HCT116 (cell line): ENCODE measurements around the gene CGNL1. TPM values are rescaled to one million over a fixed set of nuclear protein-coding genes. Genes with fewer than 3 reads are reported as not detected.

Experiments used
- ATAC-seq: fragments of 200-7000 bp; cut with Tn5 transposase; 2 replicates; pipeline ENCODE4 v1.9.1; 2020; ENCODE audit warnings: mild to moderate bottlenecking, moderate library complexity
- BruUV-seq: library from RNA; stranded (reverse); fragments of 400-500 nt; replicated peaks from 2 replicates; lab custom pipeline; 2021; lab: Mats Ljungman, UMichigan
- CTCF ChIA-PET: fragments of 300-600 bp; sonication (Branson Sonifier 250); formaldehyde crosslinking; loops from one replicate; lab custom pipeline; 2021; ENCODE audit warnings: antibody characterized with exemption; lab: Charles Lee
- POLR2A ChIA-PET: fragments of 300-600, 350-600 bp; sonication (Branson Sonifier 250); formaldehyde crosslinking; loops from one replicate; lab custom pipeline; 2021; ENCODE audit warnings: antibody characterized with exemption; lab: Charles Lee
- RAD21 ChIA-PET, 2 experiments: fragments of 300-600 bp; sonication (Branson Sonifier 250); formaldehyde crosslinking; loops; one replicate each; lab custom pipeline; 2023; ENCODE audit warnings: low total read pairs in 2 of 2; ENCODE audit not compliant: uncharacterized antibody in 2 of 2, unreplicated experiment in 2 of 2, low non-redundant PET in 1 of 2; lab: Charles Lee
- DNase-seq: peaks from one replicate; pipeline ENCODE4 v3.0.0-alpha.2; 2010; ENCODE audit warnings: low read depth, low spot score
- H2AFZ ChIP-seq: fragments of 200-600 bp; shearing (Covaris generic), sonication (generic); 2 replicates; pipeline ENCODE4 v1.6.1; 2017; ENCODE audit warnings: low read depth, mixed run types, mixed read lengths, antibody characterized with exemption, low read length; ENCODE audit not compliant: poor library complexity, severe bottlenecking
- H3K27ac ChIP-seq: 2 replicates; pipeline ENCODE4 v1.5.1; 2012; ENCODE audit warnings: low read depth, low read length
- H3K27me3 ChIP-seq: fragments of 200-600 bp; sonication (generic); 2 replicates; pipeline ENCODE4 v1.6.1; 2016; ENCODE audit warnings: mixed run types, low read length, mixed read lengths; ENCODE audit not compliant: insufficient read depth
- H3K36me3 ChIP-seq, 2 experiments: fragments of 200-500 bp in 1 of 2; fragments of 200-600 bp in 1 of 2; sonication (Bioruptor generic) in 1 of 2; sonication (generic) in 1 of 2; 2 replicates each; pipeline versions ENCODE4 v1.5.1 to v1.6.1; 2014 to 2016; ENCODE audit warnings: low read length in 2 of 2, inconsistent platforms in 1 of 2, mixed read lengths in 1 of 2, mixed run types in 1 of 2; ENCODE audit not compliant: insufficient read depth in 2 of 2, control insufficient read depth in 1 of 2
- H3K4me1 ChIP-seq, 2 experiments: fragments of 200-600 bp in 1 of 2; sonication (generic) in 1 of 2; 2 replicates each; pipeline versions ENCODE4 v1.5.1 to v1.6.1; 2012 to 2017; ENCODE audit warnings: low read length in 2 of 2, inconsistent platforms in 1 of 2, mild to moderate bottlenecking in 1 of 2, mixed read lengths in 1 of 2, mixed run types in 1 of 2, moderate library complexity in 1 of 2; ENCODE audit not compliant: insufficient read depth in 2 of 2, control insufficient read depth in 1 of 2
- H3K4me2 ChIP-seq: fragments of 200-600 bp; sonication (generic); 2 replicates; pipeline ENCODE4 v1.6.1; 2017; ENCODE audit warnings: mixed run types, low read length, mixed read lengths
- H3K4me3 ChIP-seq, 2 experiments: fragments of 200-600 bp in 1 of 2; sonication (generic) in 1 of 2; replicated peaks in 1 of 2; 2 replicates each; pipeline ENCODE4 v1.5.1; 2011 to 2016; ENCODE audit warnings: low read length in 2 of 2, control low read depth in 1 of 2, low read depth in 1 of 2, mild to moderate bottlenecking in 1 of 2, mixed read lengths in 1 of 2, mixed run types in 1 of 2
- H3K79me2 ChIP-seq: fragments of 200-600 bp; sonication (generic); 2 replicates; pipeline ENCODE4 v1.6.1; 2017; ENCODE audit warnings: mild to moderate bottlenecking, mixed run types, low read length, moderate library complexity, mixed read lengths; ENCODE audit not compliant: insufficient read depth
- H3K9ac ChIP-seq: fragments of 200-600 bp; sonication (generic); 2 replicates; pipeline ENCODE4 v1.6.1; 2016; ENCODE audit warnings: low read length, mixed read lengths
- H3K9me2 ChIP-seq: fragments of 200-600 bp; sonication (generic), shearing (Covaris generic); 2 replicates; pipeline ENCODE4 v1.6.1; 2017; ENCODE audit warnings: mixed run types, mild to moderate bottlenecking, moderate library complexity; ENCODE audit not compliant: insufficient read depth
- H3K9me3 ChIP-seq, 2 experiments: fragments of 200-500 bp in 1 of 2; fragments of 200-600 bp in 1 of 2; sonication (Bioruptor generic) in 1 of 2; sonication (generic) in 1 of 2; 2 replicates each; pipeline ENCODE4 v1.6.1; 2014 to 2017; ENCODE audit warnings: low read length in 2 of 2, mixed read lengths in 2 of 2, inconsistent platforms in 1 of 2, low read depth in 1 of 2, mild to moderate bottlenecking in 1 of 2, mixed run types in 1 of 2, moderate library complexity in 1 of 2; ENCODE audit not compliant: control insufficient read depth in 1 of 2, insufficient read depth in 1 of 2
- H4K20me1 ChIP-seq: fragments of 200-600 bp; sonication (generic), shearing (Covaris generic); 2 replicates; pipeline ENCODE4 v1.6.1; 2017; ENCODE audit warnings: mixed run types, mild to moderate bottlenecking, moderate library complexity; ENCODE audit not compliant: insufficient read depth
- ATF3 ChIP-seq: IDR thresholded peaks from 2 replicates; pipeline ENCODE4 v1.6.1; 2012
- CBX3 ChIP-seq: IDR thresholded peaks from 2 replicates; pipeline ENCODE4 v1.6.1; 2012; ENCODE audit warnings: low read depth
- EZH2phosphoT487 ChIP-seq: fragments of 200-600 bp; IDR thresholded peaks from 2 replicates; pipeline ENCODE4 v1.6.1; 2018; ENCODE audit warnings: antibody characterized with exemption, borderline replicate concordance
- FOSL1 ChIP-seq: IDR thresholded peaks from 2 replicates; pipeline ENCODE4 v1.6.1; 2012; ENCODE audit warnings: low read depth
- MAX ChIP-seq: IDR thresholded peaks from 2 replicates; pipeline ENCODE4 v1.6.1; 2012
- POLR2A ChIP-seq: IDR thresholded peaks from 2 replicates; pipeline ENCODE4 v1.7.0; 2011; ENCODE audit warnings: borderline replicate concordance; ENCODE audit not compliant: insufficient read depth, insufficient read length; ENCODE audit errors: extremely low read depth
- RAD21 ChIP-seq: IDR thresholded peaks from 2 replicates; pipeline ENCODE4 v1.6.1; 2012; ENCODE audit warnings: low read depth, mild to moderate bottlenecking
- REST ChIP-seq: IDR thresholded peaks from 2 replicates; pipeline ENCODE4 v1.6.1; 2012; ENCODE audit warnings: low read depth
- SIN3A ChIP-seq: IDR thresholded peaks from 2 replicates; pipeline ENCODE4 v1.6.1; 2012; ENCODE audit warnings: low read depth
- SP1 ChIP-seq: IDR thresholded peaks from 2 replicates; pipeline ENCODE4 v1.6.1; 2012; ENCODE audit warnings: low read depth
- TCF7L2 ChIP-seq: IDR thresholded peaks from 2 replicates; pipeline ENCODE4 v1.7.0; 2011; ENCODE audit warnings: borderline replicate concordance, inconsistent platforms; ENCODE audit not compliant: insufficient read depth, insufficient read length; ENCODE audit errors: extremely low read depth
- ZFX ChIP-seq: fragments of 450-650 bp; IDR thresholded peaks from 2 replicates; pipeline ENCODE4 v1.6.1; 2017
- ZNF274 ChIP-seq: fragments of 200-500 bp; sonication (Bioruptor generic); IDR thresholded peaks from 2 replicates; pipeline ENCODE4 v1.6.1; 2014; ENCODE audit warnings: mild to moderate bottlenecking, low read depth, low read length, inconsistent platforms
- intact Hi-C: fragments of 100-400 bp; cut with micrococcal nuclease; formaldehyde crosslinking; loops from 2 replicates; pipeline ENCODE4 v1.10.0; 2022
- total RNA-seq: library from RNA; stranded (reverse); gene quantifications from one replicate; pipeline ENCODE4 v1.2.1, GENCODE V29; 2021; ENCODE audit not compliant: unreplicated experiment

CGNL1 gene
- total RNA-seq, 1 experiment from 2014 or later, result 2.2 TPM

- TF ChIP-seq REST (no peak), CBX3 (no peak), TCF7L2 (no peak), SP1 (no peak), ZFX (no peak), POLR2A (no peak), FOSL1 (no peak), ZNF274 (no peak), EZH2phosphoT487 (no peak), ATF3 (no peak), MAX (no peak), RAD21 (no peak)
Observed at GRCh38 chr15:57509965-57510364, 133.7 kb downstream of the CGNL1 start (continued).

GRCh38 chr15:57510647-57511046, 134.3 kb downstream of the CGNL1 start:
- Histone ChIP-seq H3K9me3 (no peaks in the 10 kb centered on the region), H3K36me3 (no peaks in the 10 kb centered on the region), H4K20me1 (no peaks in the 10 kb centered on the region), H2AFZ (no peak overlapping the region), H3K27ac (no peak overlapping the region), H3K4me1 (peaks cover 8 to 10% of the 10 kb centered on the region in 2 experiments; a peak in 3 of 4 replicates), H3K79me2 (no peaks in the 10 kb centered on the region), H3K9ac (no peak overlapping the region), H3K9me2 (no peaks in the 10 kb centered on the region), H3K4me2 (no peak overlapping the region), H3K4me3 (no peak overlapping the region), H3K27me3 (no peaks in the 10 kb centered on the region)
- CTCF ChIA-PET, result no interaction called here
- no peak for TF ChIP-seq POLR2A
- no peak for TF ChIP-seq ATF3
- TF ChIP-seq ZNF274, result no peak
- TF ChIP-seq SIN3A, result no peak
- intact Hi-C loops, result no loop called here
- DNase-seq (no peak), ATAC-seq (no peak)
- POLR2A ChIA-PET, result no interaction called here
- no TSS peak for BruUV-seq
- RAD21 ChIA-PET, result no interaction called here
